DND-41 (cell line): ENCODE results near the gene GAS2L2.

Experiments used
- EZH2 ChIP-seq: IDR thresholded peaks from 3 replicates; pipeline ENCODE4 v1.6.1; 2012; ENCODE audit warnings: borderline replicate concordance, low read depth, mild to moderate bottlenecking, moderate library complexity, low read length, inconsistent platforms; ENCODE audit not compliant: severe bottlenecking
- TF ChIP-seq, protein P1 (sequence below): IDR thresholded peaks from 2 replicates; pipeline ENCODE4 v1.5.1; 2012; ENCODE audit warnings: borderline replicate concordance, low read length, moderate library complexity, mild to moderate bottlenecking; ENCODE audit not compliant: poor library complexity, severe bottlenecking; ENCODE audit errors: extremely low read depth

DNA sequence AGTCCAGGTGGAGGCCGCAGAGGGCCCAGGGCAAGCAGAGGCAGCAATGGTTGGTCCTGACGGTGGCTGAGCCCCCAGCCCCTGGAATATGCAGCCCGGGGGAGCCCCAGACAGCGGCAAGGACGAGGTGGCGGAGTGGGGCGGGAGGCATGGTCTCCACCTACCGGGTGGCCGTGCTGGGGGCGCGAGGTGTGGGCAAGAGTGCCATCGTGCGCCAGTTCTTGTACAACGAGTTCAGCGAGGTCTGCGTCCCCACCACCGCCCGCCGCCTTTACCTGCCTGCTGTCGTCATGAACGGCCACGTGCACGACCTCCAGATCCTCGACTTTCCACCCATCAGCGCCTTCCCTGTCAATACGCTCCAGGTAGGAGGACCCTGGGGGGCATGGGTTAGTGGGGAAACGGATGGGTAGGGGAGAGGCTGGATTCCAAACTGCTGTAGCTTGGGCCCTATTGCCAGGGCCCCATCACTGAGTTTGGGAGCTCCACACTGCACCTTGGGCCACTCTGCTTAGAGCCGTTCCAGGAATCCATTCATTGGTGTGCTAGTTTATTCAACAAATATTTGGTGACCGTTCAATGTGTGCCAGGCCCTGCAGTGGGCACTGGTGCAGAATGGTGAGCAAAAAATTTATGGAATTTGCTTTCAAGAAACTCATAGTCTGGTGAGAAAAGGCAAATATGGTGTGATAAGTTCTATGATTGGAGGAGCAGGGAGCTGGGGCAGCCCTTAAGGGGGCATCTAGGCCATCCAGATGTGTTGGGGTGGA, 17.8 kb downstream of the GAS2L2 start:
- TF ChIP-seq, protein P1, sequence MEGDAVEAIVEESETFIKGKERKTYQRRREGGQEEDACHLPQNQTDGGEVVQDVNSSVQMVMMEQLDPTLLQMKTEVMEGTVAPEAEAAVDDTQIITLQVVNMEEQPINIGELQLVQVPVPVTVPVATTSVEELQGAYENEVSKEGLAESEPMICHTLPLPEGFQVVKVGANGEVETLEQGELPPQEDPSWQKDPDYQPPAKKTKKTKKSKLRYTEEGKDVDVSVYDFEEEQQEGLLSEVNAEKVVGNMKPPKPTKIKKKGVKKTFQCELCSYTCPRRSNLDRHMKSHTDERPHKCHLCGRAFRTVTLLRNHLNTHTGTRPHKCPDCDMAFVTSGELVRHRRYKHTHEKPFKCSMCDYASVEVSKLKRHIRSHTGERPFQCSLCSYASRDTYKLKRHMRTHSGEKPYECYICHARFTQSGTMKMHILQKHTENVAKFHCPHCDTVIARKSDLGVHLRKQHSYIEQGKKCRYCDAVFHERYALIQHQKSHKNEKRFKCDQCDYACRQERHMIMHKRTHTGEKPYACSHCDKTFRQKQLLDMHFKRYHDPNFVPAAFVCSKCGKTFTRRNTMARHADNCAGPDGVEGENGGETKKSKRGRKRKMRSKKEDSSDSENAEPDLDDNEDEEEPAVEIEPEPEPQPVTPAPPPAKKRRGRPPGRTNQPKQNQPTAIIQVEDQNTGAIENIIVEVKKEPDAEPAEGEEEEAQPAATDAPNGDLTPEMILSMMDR = no peak
- no peak for TF ChIP-seq EZH2
